ENCODE measurements around the gene SCIN.

GRCh38 chr7:12582362-12582761, 11.8 kb downstream of the SCIN start:
- TF ChIP-seq CTCF (IDR thresholded peaks at IDR 0.05) (no peak), EZH2 (IDR thresholded peaks at IDR 0.05; ENCODE audit: borderline replicate concordance, insufficient read depth, low read depth, low read length, poor library complexity, severe bottlenecking) (no peak)
